K562 (cell line): ENCODE data around the gene MXRA7. TPM values are rescaled to one million over a fixed set of nuclear protein-coding genes. Genes with fewer than 3 reads are reported as not detected.

Source experiments
- ARHGAP35 ChIP-seq: fragments of 450-650 bp; IDR thresholded peaks from 2 replicates; pipeline ENCODE4 v1.6.1; 2018; ENCODE audit not compliant: partially characterized antibody
- ARID1B ChIP-seq: fragments of 450-650 bp; IDR thresholded peaks from 2 replicates; pipeline ENCODE4 v1.6.1; 2016; ENCODE audit warnings: antibody characterized with exemption, mild to moderate bottlenecking, inconsistent platforms
- ARID3A ChIP-seq: IDR thresholded peaks from 2 replicates; pipeline ENCODE4 v1.6.1; 2012; ENCODE audit warnings: low read depth, low read length, improper control_type of control experiment, borderline replicate concordance
- ATF4 ChIP-seq: fragments of 450-650 bp; formaldehyde crosslinking; IDR thresholded peaks from 2 replicates; pipeline ENCODE4 v1.4.0; 2022; ENCODE audit warnings: mild to moderate bottlenecking, moderate library complexity
- CBX3 ChIP-seq, 2 experiments: IDR thresholded peaks; 1 replicate in 1 of 2; 2 replicates in 1 of 2; pipeline ENCODE4 v1.6.1; 2012; ENCODE audit warnings: inconsistent platforms in 2 of 2, low read length in 2 of 2, borderline replicate concordance in 1 of 2, control low read depth in 1 of 2
- CHD1 ChIP-seq: fragments of 200-600 bp; sonication (generic); IDR thresholded peaks from one replicate; pipeline ENCODE4 v1.6.1; 2012; ENCODE audit warnings: mild to moderate bottlenecking, moderate library complexity, low read length, inconsistent platforms
- ELF2 ChIP-seq: fragments of 250-450 bp; sonication (Bioruptor Pico); IDR thresholded peaks from 2 replicates; pipeline ENCODE4 v1.5.0; 2021; ENCODE audit warnings: mild to moderate bottlenecking
- EP400 ChIP-seq: fragments of 450-650 bp; IDR thresholded peaks from 2 replicates; pipeline ENCODE4 v1.6.1; 2017; ENCODE audit warnings: antibody characterized with exemption, mild to moderate bottlenecking, moderate library complexity
- FOS ChIP-seq: IDR thresholded peaks from 3 replicates; pipeline ENCODE4 v1.6.1; 2011; ENCODE audit not compliant: insufficient read length; ENCODE audit errors: extremely low read depth
- HNRNPL ChIP-seq: fragments of 200-400 bp; formaldehyde crosslinking; IDR thresholded peaks from 2 replicates; pipeline ENCODE4 v1.6.1; 2017; ENCODE audit warnings: low read depth, mild to moderate bottlenecking, low read length
- KLF16 ChIP-seq: IDR thresholded peaks from 2 replicates; pipeline ENCODE4 v1.6.1; 2016; ENCODE audit warnings: antibody characterized with exemption
- MLX ChIP-seq, 2 experiments: fragments of 450-650 bp in 1 of 2; sonication (generic) in 1 of 2; formaldehyde crosslinking; conservative IDR thresholded peaks; 2 replicates each; pipeline versions ENCODE4 v1.4.0 to v1.8.1; 2020 to 2022; ENCODE audit warnings: mild to moderate bottlenecking in 1 of 2, missing genetic modification reagents in 1 of 2
- MYC ChIP-seq, 2 experiments: fragments of 250-450 bp in 1 of 2; sonication (Bioruptor Pico) in 1 of 2; IDR thresholded peaks; 2 replicates each; pipeline versions ENCODE4 v1.5.1 to v1.6.1; 2012 to 2021; ENCODE audit warnings: low read depth in 2 of 2, borderline replicate concordance in 1 of 2, improper control_type of control experiment in 1 of 2, low read length in 1 of 2, mild to moderate bottlenecking in 1 of 2, moderate library complexity in 1 of 2
- NFRKB ChIP-seq: fragments of 450-650 bp; IDR thresholded peaks from 2 replicates; pipeline ENCODE4 v1.6.1; 2016; ENCODE audit warnings: low read depth
- PHF21A ChIP-seq: fragments of 450-650 bp; IDR thresholded peaks from 2 replicates; pipeline ENCODE4 v1.6.1; 2017; ENCODE audit warnings: low read depth, borderline replicate concordance
- PTRF ChIP-seq: fragments of 450-650 bp; IDR thresholded peaks from 2 replicates; pipeline ENCODE4 v1.6.1; 2016; ENCODE audit warnings: mild to moderate bottlenecking, missing genetic modification characterization, missing compliant biosample characterization
- RBM39 ChIP-seq: fragments of 200-400 bp; formaldehyde crosslinking; optimal IDR thresholded peaks from 2 replicates; pipeline ENCODE3; 2018; ENCODE audit warnings: low read depth, low read length
- RFX1 ChIP-seq: fragments of 450-650 bp; IDR thresholded peaks from 2 replicates; pipeline ENCODE4 v1.6.1; 2016; ENCODE audit warnings: mild to moderate bottlenecking, moderate library complexity
- RHOXF2B ChIP-seq: fragments of 250-450 bp; sonication (Bioruptor Pico); conservative IDR thresholded peaks from 2 replicates; pipeline ENCODE4 v1.5.1; 2021
- SMAD2 ChIP-seq: fragments of 150-350 bp; IDR thresholded peaks from 2 replicates; pipeline ENCODE4 v1.6.1; 2014; ENCODE audit warnings: low read depth, mild to moderate bottlenecking, low read length
- SMARCA5 ChIP-seq: fragments of 450-650 bp; IDR thresholded peaks from 2 replicates; pipeline ENCODE4 v1.6.1; 2016
- SRSF1 ChIP-seq: fragments of 200-400 bp; formaldehyde crosslinking; IDR thresholded peaks from 2 replicates; pipeline ENCODE4 v1.6.1; 2017; ENCODE audit warnings: mild to moderate bottlenecking, low read depth, low read length, moderate library complexity
- ZKSCAN8 ChIP-seq: fragments of 200-800 bp; sonication (Bioruptor generic); IDR thresholded peaks from 2 replicates; pipeline ENCODE4 v1.6.1; 2016; ENCODE audit warnings: missing genetic modification characterization, missing compliant biosample characterization
- ZNF766 ChIP-seq: fragments of 200-800 bp; sonication (Bioruptor generic); conservative IDR thresholded peaks from 2 replicates; pipeline ENCODE4 v1.6.1; 2016; ENCODE audit warnings: missing genetic modification characterization, missing compliant biosample characterization
- ZNF77 ChIP-seq: fragments of 250-450 bp; sonication (Bioruptor Pico); IDR thresholded peaks from 2 replicates; pipeline ENCODE4 v1.5.0; 2020
- polyA plus RNA-seq, 8 experiments: library from polyadenylated mRNA; depleted of rRNA in 4 of 8; stranded (reverse) in 5 of 8; unstranded in 3 of 8; fragments of >200 nt; fragmentation: Nextera tagmentation in 2 of 8; fragmentation: Illumina TruSeq in 1 of 8; extraction: Ambion mirVana in 2 of 8; extraction: Trizol in 1 of 8; gene quantifications; 2 replicates each; pipeline versions ENCODE4 v1.2.1 to v1.2.3, GENCODE V29; 2011 to 2014; ENCODE audit warnings: inconsistent platforms in 1 of 8, missing spikeins in 1 of 8
- total RNA-seq, 7 experiments: library from RNA; depleted of rRNA in 6 of 7; stranded (reverse); fragments of >200 nt in 6 of 7; fragmentation: Illumina TruSeq in 2 of 7; extraction: Trizol in 2 of 7; gene quantifications; 2 replicates each; pipeline versions ENCODE4 v1.2.1 to v1.2.3, GENCODE V29; 2011 to 2021; ENCODE audit warnings: low replicate concordance in 1 of 7
- TF ChIP-seq, protein P1 (sequence below): fragments of 450-650 bp; formaldehyde crosslinking; IDR thresholded peaks from 2 replicates; pipeline ENCODE4 v1.4.0; 2022; ENCODE audit warnings: missing genetic modification characterization

The MXRA7 gene
- total and polyA plus RNA-seq, 9 of the 15 experiments (the other 6 are each of a cell fraction or from before 2014, with no cell fraction given), result 2.6 to 38.4 (median 14.3) TPM

- TF ChIP-seq MYC (IDR thresholded peaks at IDR 0.05; ENCODE audit: low read depth, low read length), result peak; percentile 83
- no peak for TF ChIP-seq MYC (CRISPR knock-in tag; IDR thresholded peaks at IDR 0.05; ENCODE audit: borderline replicate concordance, low read depth)
- TF ChIP-seq FOS, result peak; percentile 33
- TF ChIP-seq PTRF (tag), result no peak
- TF ChIP-seq MLX (CRISPR knock-in tag; conservative IDR thresholded peaks at IDR 0.05), result no peak
- no peak for TF ChIP-seq HNRNPL
- TF ChIP-seq ZKSCAN8 (CRISPR knock-in tag), result no peak
- TF ChIP-seq ARHGAP35, result no peak
- TF ChIP-seq RFX1, result no peak
- TF ChIP-seq ATF4 (CRISPR knock-in tag), result no peak
- TF ChIP-seq SRSF1, result no peak
- TF ChIP-seq, protein P1, sequence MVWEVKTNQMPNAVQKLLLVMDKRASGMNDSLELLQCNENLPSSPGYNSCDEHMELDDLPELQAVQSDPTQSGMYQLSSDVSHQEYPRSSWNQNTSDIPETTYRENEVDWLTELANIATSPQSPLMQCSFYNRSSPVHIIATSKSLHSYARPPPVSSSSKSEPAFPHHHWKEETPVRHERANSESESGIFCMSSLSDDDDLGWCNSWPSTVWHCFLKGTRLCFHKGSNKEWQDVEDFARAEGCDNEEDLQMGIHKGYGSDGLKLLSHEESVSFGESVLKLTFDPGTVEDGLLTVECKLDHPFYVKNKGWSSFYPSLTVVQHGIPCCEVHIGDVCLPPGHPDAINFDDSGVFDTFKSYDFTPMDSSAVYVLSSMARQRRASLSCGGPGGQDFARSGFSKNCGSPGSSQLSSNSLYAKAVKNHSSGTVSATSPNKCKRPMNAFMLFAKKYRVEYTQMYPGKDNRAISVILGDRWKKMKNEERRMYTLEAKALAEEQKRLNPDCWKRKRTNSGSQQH (CRISPR knock-in tag), result peak; percentile 36; the same call in 1 of the 2 replicates
- no peak for TF ChIP-seq ZNF766
- no peak for TF ChIP-seq RHOXF2B (CRISPR knock-in tag)
- TF ChIP-seq CBX3 (IDR thresholded peaks at IDR 0.05; ENCODE audit: borderline replicate concordance in 1 of 2, low read length in 2 of 2), result 0 out of 3 replicates have a peak, but pooled peaks of 1 of the 2 experiments have one; percentile 57
- 0 out of 2 replicates have a peak, but pooled peaks have one; percentile 19 for TF ChIP-seq ARID1B
- no peak for TF ChIP-seq RBM39
- TF ChIP-seq KLF16, result no peak
- peak; percentile 21; the same call in 1 of the 2 replicates for TF ChIP-seq NFRKB
- no peak for TF ChIP-seq ELF2 (CRISPR knock-in tag)
- no peak for TF ChIP-seq PHF21A
- peak; percentile 4 for TF ChIP-seq CHD1
- TF ChIP-seq SMARCA5, result no peak
- peak; percentile 74 for TF ChIP-seq EP400
- TF ChIP-seq ZNF77, result no peak
- TF ChIP-seq ARID3A, result no peak
- no peak for TF ChIP-seq SMAD2
These were observed 27.1 kb upstream of the MXRA7 start, which contains the start of gene MFSD11 (continued) for GRCh38 chr17:76737676-76738467.
